Stimulated activated CD4-positive, alpha-beta T cell treated with anti-CD3 and anti-CD28 coated beads, Interleukin-1b, Interleukin-23, amount 100 ng/mL, for 24 hours (primary cell): ENCODE measurements around the gene ZNRF1.
"Not testable (repeated sequence)": the region's sequence is repeated elsewhere in the genome, so short reads cannot be mapped to it uniquely, and the experiment has no call there.

Source experiments
- DNase-seq, 4 experiments: peaks; one replicate each; pipeline ENCODE4 v3.0.0-alpha.2; 2020; ENCODE audit warnings: low read depth in 4 of 4, low spot score in 1 of 4

Gene ZNRF1

DNA sequence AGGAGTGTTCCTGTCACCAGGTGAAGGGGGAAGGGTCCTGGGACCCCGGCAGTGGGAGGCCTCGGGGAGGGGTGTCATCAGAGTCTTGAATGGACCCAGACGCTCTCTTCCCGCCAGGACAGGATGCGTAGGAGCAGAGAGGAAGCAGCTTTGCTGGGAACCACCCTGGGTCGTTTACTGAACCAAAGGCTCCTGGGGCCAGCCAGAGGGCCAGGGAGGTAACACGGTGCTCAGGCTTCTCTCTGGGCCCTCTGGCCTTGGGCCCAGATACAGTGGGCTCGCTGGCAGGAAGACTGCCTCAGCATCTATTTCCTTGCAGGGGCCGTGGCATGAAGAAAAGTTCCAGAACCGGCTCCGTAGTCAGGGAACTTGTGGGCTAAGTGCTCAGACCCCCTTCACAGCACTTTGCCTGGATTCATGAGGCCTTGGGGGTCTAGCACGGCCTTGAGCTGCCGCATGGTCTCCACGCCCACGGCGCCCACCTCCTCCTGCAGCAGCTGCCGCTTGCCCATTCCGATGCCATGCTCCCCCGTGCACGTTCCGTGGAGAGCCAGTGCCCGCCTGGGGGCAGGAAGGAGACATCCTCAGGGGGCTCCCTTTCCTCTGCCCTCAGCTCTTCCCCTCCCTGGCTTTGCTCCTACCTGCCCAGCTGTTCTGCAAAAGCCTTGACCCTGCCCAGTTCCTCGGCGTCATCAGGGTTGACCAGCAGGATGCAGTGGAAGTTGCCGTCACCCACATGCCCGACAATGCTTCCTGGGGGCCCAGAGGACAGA is 113.3 kb downstream of the ZNRF1 start:
- DNase-seq, result no peak

DNA sequence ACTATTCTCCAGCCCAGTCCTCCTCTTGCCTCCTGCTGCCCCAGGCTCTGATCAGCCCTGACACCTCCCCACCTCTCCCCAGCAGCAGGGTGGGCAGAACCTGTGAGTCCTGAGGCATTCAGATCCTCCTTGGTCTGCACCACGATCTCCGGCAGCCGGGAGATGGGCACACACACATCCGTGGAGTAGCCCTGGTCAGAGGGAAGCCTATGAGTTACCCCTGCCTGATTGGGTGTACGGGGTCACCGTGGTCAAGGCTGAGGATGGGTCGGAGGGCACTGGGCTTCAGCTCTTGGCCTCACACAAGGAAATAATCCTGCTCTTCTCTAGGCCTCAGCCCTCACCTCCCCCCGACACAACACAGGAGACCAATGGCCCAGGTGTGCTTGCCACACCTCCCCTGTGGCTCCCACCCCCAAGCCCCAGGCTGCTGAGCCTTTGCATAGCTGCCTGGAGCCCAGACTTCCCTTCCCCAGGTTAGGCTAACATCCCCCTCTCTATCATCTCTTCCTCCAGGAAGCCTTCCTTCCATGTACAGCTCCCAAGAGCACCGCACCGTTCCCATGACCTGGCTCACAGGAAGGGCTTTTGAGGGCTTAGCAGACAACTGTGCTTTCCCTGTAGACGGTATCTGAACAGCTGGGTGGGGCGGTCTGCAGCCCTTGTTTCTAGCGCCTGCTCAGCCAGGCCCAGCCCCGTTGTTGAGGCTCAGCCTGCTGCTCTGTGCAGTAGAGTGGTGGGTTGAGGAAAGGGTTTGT is 114.1 kb downstream of the ZNRF1 start:
- no peak for DNase-seq

DNA sequence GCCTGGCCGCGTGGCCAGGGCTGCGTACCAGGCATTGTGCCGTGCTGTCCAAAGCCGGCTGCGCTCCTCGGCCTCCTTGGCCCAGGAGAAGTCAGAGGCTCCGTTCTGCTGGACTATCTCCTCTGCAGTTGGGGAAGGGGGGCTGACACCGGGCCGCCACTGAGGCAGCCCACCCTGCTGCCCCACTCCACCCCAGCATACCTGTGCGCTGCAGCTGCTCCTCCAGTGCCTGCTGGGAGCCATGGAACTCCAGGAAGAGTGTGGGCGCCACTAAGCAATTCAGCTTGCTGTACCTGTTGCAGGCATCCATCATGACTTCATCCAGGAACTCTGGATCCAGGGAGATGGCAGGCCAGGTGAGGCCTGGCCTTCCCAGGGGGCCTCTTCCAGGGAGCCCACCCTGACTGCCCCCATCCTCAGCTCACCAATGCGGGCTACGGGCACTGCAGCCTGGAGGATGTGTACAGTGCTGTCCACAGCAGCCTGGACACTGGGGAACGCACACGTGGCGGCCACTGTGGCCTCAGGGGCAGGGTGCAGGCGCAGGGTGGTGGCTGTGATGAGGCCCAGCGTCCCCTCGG is 114.8 kb downstream of the ZNRF1 start:
- no peak for DNase-seq

DNA sequence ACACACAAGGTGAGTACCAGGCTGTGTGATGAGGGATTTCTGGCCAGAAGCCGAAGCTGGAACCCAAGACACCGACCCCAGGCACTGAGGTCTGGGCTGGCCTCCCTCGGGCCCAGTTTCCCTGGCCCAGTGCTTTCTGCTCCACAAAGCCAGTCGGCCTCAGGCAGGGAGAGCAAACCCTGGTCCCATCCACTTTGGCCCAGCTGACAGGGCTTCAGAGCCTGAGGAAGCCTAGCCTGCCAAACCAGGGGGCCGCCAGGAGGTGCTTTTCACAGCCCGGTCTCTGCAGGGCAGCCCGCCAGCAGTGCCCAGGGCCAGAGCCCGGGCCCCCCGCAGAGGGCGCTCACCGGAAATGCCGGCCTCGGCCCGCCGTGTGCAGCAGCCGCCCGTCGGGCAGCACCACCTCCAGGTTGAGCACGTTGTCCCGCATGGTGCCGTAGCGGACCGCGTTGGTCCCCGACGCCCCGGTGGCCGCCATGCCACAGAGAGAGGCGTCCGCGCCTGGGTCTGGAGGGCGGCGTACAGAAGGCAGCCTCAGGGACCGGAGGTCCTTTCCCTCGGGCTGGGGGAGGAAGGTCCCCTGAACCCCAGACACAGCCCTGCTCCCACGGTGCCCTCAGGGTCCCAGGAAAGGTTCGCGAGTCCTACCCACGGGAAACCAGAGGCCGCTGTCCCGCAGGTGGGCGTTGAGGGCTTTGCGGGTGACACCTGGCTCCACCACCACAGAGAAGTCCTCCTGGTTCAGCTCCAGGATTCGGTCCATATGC is 115.5 kb downstream of the ZNRF1 start:
- no peak for DNase-seq

DNA sequence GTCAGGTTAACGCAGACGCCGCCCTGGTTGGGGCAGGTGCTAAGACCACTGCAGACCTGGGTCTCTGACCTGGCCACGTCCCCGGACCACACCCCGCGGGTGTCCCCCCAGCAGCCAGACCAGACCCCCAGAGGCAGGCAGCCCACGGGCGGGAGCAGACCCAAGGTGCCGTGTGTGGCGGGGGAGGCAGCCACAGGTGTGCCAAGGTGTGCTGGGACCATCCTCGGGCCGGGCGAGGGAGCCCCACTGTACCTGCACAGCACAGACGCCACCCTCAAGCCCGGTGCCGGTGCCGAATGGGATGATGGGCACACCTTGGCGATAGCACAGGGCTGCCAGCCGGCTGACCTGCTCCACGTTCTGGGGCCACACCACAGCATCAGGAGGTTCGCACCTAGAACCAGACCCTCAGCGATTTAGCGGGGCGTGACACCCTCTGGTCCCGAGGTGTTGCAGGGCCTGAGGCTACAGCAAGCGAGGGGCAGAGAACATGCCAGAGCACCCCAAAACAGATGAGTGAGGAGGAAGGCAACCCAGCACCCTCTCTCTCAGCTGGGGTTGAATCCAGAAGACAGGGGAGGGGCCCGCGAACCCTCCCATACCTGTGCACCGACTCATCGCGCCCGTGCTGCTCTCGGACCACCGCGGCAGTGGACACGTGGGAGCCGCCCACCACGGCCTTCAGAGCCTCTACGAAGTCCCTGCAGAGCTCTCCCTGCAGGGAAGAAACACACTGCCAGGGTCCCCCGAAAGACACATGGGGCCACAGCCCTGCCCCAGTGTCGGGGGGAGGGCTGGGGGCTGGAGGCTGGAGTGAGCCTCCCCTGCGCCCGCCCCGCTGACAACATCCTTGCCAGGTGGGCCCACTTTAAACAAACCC is 116.4 kb downstream of the ZNRF1 start:
- no peak for DNase-seq

DNA sequence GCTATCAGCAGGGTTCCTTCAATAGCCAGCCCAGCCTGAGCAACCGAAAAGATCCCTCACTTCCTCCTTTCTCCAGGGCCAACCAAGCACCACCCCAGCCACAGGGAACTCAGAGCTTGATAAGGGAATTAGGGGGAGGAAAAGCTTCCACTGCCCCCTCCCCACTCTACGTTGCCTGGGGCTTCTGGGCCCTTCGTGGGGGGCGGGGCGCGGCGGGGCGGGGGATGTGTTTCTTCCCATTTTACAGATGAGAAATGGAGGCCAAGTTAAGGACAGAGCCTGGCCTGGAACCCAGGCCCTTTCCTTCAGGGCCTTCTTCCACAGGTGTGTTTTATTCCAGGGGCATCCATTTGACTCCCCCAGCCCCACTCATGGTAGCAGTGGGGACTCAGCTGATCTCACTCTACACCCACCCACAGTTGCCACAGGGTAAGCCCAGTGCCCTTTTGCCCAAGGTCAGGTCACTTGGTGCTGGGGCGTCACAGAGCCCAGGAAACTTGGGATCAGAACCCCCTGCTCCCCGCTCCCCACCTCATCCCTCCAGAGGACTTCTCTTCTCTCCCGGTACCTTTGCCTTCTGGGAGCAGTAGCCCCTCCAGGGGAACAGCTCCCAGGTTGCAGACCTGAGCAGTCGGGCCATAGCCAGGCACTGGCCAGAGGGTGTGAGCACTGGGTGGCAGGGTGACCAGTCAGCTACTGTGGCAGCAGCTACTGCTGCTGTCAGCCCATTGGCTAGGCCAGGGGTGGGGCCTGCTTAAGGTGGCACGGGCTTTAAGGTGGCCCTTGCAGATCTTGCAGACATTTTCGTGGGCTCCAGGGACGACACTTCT is 117.5 kb downstream of the ZNRF1 start, which contains the start of gene LDHD:
Gene LDHD (minus strand): TSS at position 700 of the 830 bp plus-strand sequence. CDS start 60 bp downstream, at position 640.
- no peak for DNase-seq

DNA sequence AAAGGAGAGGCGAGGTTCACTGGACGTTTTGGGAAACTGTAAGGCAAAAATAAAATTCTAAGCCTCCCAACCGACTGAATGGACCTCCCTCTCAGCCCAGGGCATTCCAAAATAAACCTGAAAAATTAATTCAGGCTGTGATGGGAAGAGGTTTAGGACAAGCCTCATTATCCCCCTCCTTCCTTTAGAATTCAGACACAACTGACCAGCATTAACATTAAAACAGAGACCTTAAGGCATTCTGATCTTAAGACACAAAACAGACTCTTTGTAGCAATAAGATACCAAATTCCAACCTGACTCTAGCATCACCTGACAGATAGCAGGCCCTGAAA is 118.1 kb downstream of the ZNRF1 start:
- no peak for DNase-seq

DNA sequence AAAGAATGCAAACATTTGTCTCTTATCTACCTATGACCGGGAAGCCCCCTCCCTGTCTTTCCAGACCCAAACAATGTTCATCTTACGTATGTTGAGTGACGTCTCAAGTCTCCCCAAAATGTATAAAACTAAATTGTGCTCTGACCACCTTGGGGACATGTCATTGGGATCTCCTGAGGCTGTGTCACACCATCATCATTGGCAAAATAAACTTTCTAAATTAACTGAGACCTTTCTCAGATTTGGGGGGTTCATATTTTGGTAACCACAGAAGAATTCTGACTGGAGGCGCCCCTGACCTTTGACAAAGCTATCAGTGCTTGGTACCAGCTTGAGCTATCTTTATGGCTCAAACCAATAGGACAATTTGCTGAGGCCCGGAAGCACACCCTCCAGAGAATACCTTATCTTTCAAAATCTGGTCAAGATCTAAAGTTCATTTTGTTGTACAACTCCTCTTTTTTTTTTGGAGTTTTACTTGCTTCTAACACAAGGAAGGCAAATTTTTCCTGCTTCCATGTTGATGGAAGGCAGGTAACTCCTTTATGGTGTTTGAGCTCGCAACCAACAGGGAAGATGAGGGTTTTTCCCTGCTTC is 120.2 kb downstream of the ZNRF1 start:
- DNase-seq, result no peak

DNA sequence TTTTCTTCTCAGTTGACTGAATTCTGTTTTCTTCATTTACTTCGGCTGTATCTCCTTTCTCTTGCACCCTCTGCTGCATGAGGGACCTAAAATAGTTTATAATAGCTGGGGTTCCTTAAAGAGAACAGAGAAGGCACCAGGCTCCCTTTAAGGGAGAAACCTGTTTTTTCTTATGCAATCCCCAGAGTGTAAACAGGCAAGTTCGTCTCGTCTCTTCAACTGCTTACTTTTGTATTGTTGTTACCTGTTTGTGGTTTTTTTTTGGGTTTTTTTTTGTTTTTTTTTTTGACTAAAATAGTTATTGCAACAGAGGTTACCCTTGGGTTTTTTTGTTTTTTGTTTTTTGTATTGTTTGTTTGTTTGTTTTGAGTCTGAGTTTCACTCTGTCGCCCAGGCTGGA is 121.4 kb downstream of the ZNRF1 start:
- no peak for DNase-seq

DNA sequence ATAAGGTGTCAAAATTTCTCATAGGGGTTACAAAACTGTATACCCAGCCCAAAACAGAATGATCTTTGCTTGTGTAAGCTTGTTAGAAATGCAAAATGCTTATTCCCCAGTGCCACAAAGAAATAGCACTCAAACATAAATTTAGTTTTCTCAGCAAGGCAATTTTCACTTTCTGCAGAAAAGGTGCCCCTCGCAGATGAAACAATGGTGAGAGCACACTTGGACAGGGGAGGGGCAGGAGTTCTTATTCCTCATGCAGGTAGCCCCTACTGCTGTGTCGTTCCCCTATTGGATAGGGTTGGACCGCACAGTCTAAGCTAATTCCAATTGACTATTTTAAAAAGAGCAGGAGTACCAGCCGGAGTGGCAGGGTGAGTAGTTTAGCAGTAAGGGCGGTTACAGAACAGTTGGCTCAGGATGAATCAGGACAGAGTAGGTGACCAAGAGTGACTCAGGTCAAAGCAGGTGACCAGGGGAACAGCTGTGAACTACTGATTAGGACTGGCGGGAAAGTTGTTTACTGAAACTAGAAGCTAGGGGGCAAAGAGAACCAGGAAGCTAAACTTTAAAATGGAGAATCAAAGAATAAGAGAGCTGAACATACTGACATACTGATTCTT is 123.2 kb downstream of the ZNRF1 start:
- DNase-seq, result no peak

DNA sequence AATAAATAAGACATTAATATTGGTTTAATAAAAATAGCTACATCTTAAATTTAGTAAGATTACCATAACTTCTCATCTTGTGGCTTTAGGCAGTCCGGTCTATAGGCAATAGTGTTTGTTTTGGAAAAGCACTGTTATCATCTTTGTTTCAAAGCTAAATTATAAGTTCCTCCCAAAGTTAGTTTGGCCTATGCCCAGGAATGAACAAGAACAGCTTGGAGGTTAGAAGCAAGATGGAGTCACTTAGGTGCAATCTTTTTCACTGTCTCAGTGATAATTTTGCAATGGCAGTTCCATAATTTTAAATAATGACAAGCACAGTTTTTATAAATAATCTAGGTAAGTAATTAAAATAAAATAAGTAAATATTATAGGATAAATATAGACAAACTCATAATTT is 123.8 kb downstream of the ZNRF1 start:
- DNase-seq, result no peak

DNA sequence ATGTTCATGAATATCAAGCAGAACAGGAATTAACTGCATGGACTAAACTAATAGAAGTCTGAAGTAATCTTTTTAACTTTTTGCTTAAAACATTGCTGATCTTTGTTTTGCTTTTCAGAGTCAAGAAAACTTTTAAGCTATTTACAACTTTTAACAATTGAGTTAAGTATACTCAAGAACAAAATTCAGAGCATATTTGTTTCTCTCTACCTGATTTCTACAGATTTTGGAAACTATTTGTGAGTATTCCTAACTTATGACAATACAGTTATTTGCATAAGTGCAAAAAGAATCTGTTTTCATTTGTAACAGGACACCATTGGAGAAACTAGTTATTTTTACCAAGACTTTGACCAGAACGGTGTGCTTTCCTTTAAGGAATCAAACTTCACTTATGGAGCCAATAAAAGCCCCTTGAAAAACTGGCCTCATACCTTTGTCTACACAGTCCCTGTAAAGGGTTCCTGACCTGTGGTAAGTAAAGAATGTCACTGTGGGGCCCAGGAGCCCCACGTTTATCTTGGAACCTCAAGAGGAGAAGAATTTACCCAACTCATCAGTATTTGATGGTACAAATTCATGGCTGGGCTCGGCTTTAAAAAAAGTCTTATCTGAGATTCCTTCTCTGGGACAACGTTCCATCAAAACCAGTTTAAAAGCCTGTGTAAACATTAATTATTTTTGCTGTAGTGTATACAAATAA is 129.0 kb downstream of the ZNRF1 start:
- DNase-seq, result no peak

DNA sequence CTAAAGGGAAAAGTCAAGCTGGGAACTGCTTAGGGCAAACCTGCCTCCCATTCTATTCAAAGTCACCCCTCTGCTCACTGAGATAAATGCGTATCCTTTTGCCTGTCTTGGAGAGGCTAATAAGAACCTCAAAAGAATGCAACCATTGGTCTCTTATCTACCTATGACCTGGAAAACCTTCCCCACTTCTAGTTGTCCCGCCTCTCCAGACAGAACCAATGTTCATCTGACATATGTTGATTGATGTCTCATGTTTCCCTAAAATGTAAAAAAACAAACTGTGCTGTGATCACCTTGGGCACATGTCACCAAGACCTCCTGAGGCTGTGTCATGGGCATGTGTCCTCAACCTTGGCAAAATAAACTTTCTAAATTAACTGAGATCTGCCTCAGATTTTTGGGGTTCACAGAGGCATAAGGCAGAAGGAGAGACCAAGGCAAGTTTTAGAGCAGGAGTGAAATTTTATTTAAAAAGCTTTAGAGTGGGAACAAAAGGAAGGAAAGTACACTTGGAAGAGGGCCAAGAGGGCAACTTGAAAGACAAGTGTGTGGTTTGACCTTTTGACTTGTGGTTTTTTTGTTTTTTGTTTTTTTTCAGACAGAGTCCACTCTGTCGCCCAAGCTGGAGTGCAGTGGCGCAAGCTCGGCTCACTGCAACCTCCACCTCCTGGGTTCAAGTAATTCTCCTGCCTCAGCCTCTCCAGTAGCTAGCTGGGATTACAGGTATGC is 130.8 kb downstream of the ZNRF1 start:
- not testable (repeated sequence) for DNase-seq

DNA sequence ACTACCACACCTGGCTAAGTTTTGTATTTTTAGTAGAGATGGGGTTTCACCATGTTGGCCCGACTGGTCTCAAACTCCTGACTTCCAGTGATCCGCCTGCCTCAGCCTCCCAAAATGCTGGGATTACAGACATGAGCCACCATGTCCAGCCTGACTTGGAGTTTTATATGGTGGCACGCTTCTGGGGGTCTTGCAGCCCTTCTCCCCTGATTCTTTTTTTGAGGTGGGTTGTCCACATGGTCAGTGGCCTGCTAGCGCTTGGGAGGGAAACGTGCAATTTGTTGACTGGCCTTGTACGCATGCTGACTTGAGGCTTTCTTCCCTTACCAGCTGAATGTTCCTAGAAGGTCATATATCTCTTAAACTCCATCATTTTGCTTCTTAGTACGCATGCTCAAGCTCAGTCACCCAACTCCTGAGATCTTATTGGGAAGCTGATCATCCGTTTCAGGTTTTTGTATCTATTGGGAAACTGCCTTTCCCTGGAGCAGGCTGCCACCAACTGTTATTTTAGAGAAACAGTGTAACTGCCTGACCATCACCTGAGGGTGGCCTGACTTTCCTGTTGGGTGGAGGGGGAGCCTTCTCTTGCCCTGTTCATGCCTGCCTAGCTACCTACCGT is 131.4 kb downstream of the ZNRF1 start:
- DNase-seq, result no peak

DNA sequence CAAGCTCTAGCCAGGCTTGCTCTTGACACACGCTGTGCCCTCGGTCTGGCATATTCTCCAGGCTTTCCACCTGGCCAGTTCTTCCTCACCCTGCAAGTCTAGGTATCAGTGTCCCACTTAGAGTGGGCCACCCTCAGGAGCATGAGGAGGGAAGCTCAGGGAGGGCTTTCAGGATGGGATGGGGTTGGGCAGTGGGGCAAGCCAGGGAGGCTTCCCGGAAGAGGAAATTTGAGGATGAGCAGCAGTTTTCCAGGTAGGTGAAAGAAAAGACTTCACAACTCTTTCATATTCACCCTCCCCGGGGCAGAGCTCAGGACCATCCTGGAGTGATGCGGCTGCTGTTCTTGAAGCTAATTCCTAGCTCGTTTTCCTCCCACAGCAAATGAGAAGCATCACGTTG is 132.3 kb downstream of the ZNRF1 start:
- no peak for DNase-seq

DNA sequence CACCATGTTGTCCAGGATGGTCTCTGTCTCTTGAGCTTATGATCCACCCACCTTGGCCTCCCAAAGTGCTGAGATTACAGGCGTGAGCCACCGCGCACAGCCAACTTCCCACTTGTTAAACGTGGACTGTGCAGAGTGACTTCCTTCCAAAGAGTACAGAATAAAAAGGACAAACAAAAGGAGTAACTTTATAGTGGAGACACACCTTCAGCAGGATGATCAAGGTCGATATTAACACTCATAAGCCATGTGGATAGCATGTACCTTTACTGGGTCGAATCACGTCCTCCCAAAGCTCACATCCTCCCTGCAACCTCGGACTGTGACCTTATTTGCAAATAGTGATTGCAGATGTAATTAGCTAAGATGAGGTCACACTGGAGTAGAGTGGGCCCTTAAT is 139.4 kb downstream of the ZNRF1 start:
- no peak for DNase-seq

DNA sequence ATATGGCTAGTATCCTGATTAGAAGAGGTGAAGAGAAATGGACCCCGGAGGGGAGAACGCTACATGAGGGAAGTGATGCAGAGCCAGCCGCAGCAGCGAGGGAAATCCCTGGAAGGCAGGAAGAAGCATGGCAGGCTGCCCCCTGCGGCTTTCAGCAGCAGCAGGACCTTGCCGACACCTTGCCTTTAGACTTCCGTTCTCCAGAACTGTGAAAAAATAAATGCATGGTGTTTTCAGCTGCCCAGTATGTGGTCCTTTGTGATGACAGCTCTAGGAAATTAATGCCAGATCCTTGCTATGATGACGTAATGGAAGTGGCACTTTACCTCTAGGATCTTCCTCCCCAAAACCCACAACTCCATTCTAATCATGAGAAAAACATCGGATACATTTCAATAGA is 139.8 kb downstream of the ZNRF1 start:
- DNase-seq, result no peak
